ENCODE measurements around the gene CACNA1C.

DNA sequence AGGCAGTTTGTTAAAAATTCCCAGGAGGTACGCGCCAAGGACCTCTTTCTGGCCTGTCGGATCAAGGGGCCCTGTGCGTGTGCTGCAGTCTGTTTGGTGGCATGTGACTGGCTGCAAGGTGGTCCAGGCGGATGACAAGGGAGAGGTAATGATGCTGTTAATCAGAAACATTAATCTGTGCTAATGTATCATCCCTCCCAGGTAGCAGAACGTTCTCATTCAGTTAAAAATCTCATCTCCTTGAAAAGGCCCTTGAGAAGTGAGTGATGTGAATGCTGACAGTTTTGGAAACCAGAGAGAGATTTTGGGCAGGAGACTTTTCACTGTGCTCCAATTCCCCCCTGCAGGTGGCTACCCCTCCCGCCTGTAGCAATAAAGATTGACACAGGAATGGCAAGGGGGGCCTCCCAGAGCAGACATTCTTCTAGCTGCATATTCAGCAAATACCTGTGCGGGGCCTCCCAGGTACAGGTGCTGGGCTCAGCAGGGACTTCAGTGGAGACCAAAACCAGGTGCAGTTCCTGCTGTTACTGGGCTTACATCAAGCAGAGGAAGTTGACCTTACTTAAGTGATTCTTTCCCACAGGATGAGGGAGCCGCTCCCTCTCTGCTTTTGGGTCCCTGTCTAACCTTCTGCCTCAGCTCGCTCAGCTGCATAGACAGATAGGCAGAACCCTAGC lies 364.8 kb downstream of the CACNA1C start:
- TF ChIP-seq POLR2AphosphoS5 (IDR thresholded peaks at IDR 0.05; ENCODE audit: low read depth, low read length), result no peak
- TF ChIP-seq POLR2A (IDR thresholded peaks at IDR 0.05; ENCODE audit: low read depth, low read length), result no peak
- TF ChIP-seq TAF1 (IDR thresholded peaks at IDR 0.05; ENCODE audit: low read depth, low read length), result no peak
- no peak for TF ChIP-seq PAX5 (IDR thresholded peaks at IDR 0.05; ENCODE audit: insufficient read depth, low read length, severe bottlenecking)
- TF ChIP-seq SPI1 (IDR thresholded peaks at IDR 0.05; ENCODE audit: low read depth, low read length), result no peak

Data from GM12891 (cell line).